Measurements from ENCODE around the gene TMEM221. TPM values are rescaled to one million over a fixed set of nuclear protein-coding genes. Genes with fewer than 3 reads are reported as not detected.
A peak's percentile ranks its signal among the peaks of the same experiment; 100 is the strongest.

Gene TMEM221
- total and polyA plus RNA-seq, 10 of the 15 experiments (the other 5 are each of a cell fraction or from before 2014, with no cell fraction given): 0.04 to 0.24 TPM; not detected in 8

DNA sequence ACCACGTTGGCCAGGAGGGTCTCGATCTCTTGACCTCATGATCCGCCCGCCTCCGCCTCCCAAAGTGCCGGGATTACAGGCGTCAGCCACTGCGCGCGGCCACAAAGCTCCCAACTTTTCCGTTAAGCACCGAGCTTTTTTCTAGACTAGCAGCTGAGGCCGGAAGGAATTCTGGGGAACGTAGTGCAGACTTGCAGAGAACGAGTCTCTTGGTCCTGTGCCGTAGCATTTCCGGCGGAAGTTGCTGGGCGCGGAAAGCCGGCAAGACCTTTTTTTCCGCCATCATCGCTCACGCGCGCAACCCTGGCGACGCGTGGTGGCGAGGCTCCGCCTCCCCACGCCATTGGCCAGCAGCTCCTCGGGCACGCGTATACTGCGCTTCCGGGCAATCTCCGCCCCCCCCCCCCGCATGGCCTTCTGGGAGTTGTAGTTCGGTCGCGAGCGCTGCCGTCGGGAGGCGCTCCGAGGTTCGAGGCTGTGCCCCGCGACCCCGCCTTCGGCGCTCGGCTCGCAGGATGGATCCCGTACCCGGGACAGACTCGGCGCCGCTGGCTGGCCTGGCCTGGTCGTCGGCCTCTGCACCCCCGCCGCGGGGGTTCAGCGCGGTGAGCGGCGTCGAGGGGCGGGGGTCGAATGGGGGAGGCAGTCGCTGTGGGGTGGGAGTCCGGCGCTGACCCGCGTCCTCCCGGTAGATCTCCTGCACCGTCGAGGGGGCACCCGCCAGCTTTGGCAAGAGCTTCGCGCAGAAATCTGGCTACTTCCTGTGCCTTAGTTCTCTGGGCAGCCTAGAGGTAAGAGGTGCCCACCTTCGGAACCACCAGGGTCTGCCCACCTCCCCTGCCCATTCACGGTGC is 28.6 kb downstream of the TMEM221 start, which contains the start of gene MVB12A (continued):
- TF ChIP-seq KAT2A (conservative IDR thresholded peaks at IDR 0.05; ENCODE audit: control insufficient read depth, low read depth, low read length) (no peak), KDM1A (IDR thresholded peaks at IDR 0.05; ENCODE audit: borderline replicate concordance) (no peak), IRF4 (IDR thresholded peaks at IDR 0.05; ENCODE audit: low read depth, low read length) (no peak), ZNF687 (IDR thresholded peaks at IDR 0.05) (no peak), RCOR1 (conservative IDR thresholded peaks at IDR 0.05; ENCODE audit: low read depth, low read length) (no peak), ZBTB40 (IDR thresholded peaks at IDR 0.05; ENCODE audit: borderline replicate concordance) (peak; percentile 97), ZBED1 (IDR thresholded peaks at IDR 0.05; ENCODE audit: borderline replicate concordance) (no peak), MYC (IDR thresholded peaks at IDR 0.05; ENCODE audit: insufficient read depth, insufficient read length, insufficient replicate concordance, low read length, severe bottlenecking) (no peak), NRF1 (conservative IDR thresholded peaks at IDR 0.05; ENCODE audit: low read depth, low read length) (peak; percentile 59), CHD4 (IDR thresholded peaks at IDR 0.05) (no peak), POLR2AphosphoS2 (IDR thresholded peaks at IDR 0.05; ENCODE audit: low read depth, low read length) (peak; percentile 85; the same call in 1 of the 2 replicates), SMARCA5 (IDR thresholded peaks at IDR 0.05) (no peak), TCF12 (IDR thresholded peaks at IDR 0.05; ENCODE audit: low read depth, low read length) (no peak)
- TF ChIP-seq, protein P1, sequence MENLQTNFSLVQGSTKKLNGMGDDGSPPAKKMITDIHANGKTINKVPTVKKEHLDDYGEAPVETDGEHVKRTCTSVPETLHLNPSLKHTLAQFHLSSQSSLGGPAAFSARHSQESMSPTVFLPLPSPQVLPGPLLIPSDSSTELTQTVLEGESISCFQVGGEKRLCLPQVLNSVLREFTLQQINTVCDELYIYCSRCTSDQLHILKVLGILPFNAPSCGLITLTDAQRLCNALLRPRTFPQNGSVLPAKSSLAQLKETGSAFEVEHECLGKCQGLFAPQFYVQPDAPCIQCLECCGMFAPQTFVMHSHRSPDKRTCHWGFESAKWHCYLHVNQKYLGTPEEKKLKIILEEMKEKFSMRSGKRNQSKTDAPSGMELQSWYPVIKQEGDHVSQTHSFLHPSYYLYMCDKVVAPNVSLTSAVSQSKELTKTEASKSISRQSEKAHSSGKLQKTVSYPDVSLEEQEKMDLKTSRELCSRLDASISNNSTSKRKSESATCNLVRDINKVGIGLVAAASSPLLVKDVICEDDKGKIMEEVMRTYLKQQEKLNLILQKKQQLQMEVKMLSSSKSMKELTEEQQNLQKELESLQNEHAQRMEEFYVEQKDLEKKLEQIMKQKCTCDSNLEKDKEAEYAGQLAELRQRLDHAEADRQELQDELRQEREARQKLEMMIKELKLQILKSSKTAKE (IDR thresholded peaks at IDR 0.05; ENCODE audit: low read depth, poor library complexity, severe bottlenecking): no peak
- TF ChIP-seq, protein P2, sequence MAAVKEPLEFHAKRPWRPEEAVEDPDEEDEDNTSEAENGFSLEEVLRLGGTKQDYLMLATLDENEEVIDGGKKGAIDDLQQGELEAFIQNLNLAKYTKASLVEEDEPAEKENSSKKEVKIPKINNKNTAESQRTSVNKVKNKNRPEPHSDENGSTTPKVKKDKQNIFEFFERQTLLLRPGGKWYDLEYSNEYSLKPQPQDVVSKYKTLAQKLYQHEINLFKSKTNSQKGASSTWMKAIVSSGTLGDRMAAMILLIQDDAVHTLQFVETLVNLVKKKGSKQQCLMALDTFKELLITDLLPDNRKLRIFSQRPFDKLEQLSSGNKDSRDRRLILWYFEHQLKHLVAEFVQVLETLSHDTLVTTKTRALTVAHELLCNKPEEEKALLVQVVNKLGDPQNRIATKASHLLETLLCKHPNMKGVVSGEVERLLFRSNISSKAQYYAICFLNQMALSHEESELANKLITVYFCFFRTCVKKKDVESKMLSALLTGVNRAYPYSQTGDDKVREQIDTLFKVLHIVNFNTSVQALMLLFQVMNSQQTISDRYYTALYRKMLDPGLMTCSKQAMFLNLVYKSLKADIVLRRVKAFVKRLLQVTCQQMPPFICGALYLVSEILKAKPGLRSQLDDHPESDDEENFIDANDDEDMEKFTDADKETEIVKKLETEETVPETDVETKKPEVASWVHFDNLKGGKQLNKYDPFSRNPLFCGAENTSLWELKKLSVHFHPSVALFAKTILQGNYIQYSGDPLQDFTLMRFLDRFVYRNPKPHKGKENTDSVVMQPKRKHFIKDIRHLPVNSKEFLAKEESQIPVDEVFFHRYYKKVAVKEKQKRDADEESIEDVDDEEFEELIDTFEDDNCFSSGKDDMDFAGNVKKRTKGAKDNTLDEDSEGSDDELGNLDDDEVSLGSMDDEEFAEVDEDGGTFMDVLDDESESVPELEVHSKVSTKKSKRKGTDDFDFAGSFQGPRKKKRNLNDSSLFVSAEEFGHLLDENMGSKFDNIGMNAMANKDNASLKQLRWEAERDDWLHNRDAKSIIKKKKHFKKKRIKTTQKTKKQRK (IDR thresholded peaks at IDR 0.05; ENCODE audit: low read depth, low read length): no peak
